ENCODE data around the gene NUMA1. TPM values are rescaled to one million over a fixed set of nuclear protein-coding genes. Genes with fewer than 3 reads are reported as not detected.

The NUMA1 gene
- total and polyA plus RNA-seq, 2 of the 8 experiments (the other 6 are each of a cell fraction or from before 2014, with no cell fraction given), result 101 to 107 TPM

DNA sequence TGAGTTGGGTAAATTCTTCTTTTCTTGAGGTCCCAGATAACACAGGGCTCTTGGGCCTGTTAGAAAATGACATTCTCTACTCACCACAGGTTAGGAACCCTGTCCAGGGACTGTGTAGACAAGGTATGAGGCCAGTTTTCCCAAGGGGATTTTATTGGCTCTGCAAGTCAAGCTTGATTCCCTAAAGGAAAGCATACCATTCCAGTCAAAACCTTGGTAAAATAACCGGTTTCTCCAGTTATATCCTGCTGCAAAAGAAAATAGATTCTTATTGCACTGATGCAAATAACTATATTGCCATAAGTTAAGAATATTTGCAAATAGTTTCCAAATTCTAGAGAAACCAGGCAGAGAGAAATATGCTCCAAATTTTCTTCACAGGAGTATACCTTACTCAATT, 45.6 kb upstream of the NUMA1 start:
- Histone ChIP-seq H3K4me3 (ENCODE audit: extremely low read depth in 1 of 4, insufficient read depth in 2 of 4, low read depth in 3 of 4, low read length in 4 of 4) (no peak overlapping the region), H3K36me3 (ENCODE audit: control insufficient read depth in 2 of 4, insufficient read depth in 4 of 4, low read length in 3 of 4) (no peaks in the 10 kb centered on the region), H3K79me2 (ENCODE audit: control insufficient read depth in 1 of 2, insufficient read depth in 2 of 2, low read length in 2 of 2) (no peaks in the 10 kb centered on the region), H3K18ac (ENCODE audit: extremely low read depth, low read length) (no peak overlapping the region), H3K4me1 (replicated peaks in 1 of 4; ENCODE audit: control insufficient read depth in 3 of 4, insufficient read depth in 4 of 4, low read length in 3 of 4) (no peaks in the 10 kb centered on the region), H4K91ac (replicated peaks; ENCODE audit: insufficient read length, low read length) (no peak overlapping the region), H3K9ac (replicated peaks in 1 of 4; ENCODE audit: extremely low read depth in 1 of 4, low read depth in 3 of 4, low read length in 3 of 4) (no peak overlapping the region), H3K23me2 (ENCODE audit: low read depth, low read length) (no peaks in the 10 kb centered on the region; the same call in 1 of the 2 replicates), H3K9me3 (ENCODE audit: insufficient read depth in 2 of 2, low read depth in 1 of 2, low read length in 1 of 2) (peaks cover 16 to 19% of the 10 kb centered on the region in 2 experiments), H3K27me3 (replicated peaks in 1 of 4; ENCODE audit: control insufficient read depth in 3 of 4, extremely low read depth in 1 of 4, insufficient read depth in 3 of 4, low read length in 3 of 4) (no peaks in the 10 kb centered on the region; a peak in 1 of 7 replicates), H4K20me1 (replicated peaks in 1 of 2; ENCODE audit: control insufficient read depth in 1 of 2, insufficient read depth in 2 of 2, low read length in 2 of 2) (no peaks in the 10 kb centered on the region), H4K5ac (ENCODE audit: insufficient read length, low read depth, low read length) (no peak overlapping the region), H2BK12ac (ENCODE audit: low read depth, low read length) (no peak overlapping the region), H3K4ac (replicated peaks; ENCODE audit: insufficient read length, low read depth, low read length) (no peak overlapping the region), H2BK20ac (ENCODE audit: low read length) (no peak overlapping the region), H3K23ac (ENCODE audit: insufficient read length) (no peak overlapping the region), H2BK120ac (replicated peaks; ENCODE audit: low read depth, low read length) (no peak overlapping the region), H2AFZ (ENCODE audit: low read length) (no peak overlapping the region), H3K56ac (replicated peaks; ENCODE audit: insufficient read length, low read depth, low read length) (no peak overlapping the region), H2BK5ac (ENCODE audit: low read depth, low read length) (no peak overlapping the region), H3K27ac (ENCODE audit: low read depth, low read length) (no peak overlapping the region), H3K4me2 (ENCODE audit: insufficient read depth in 1 of 2, low read depth in 2 of 2, low read length in 2 of 2) (no peak overlapping the region), H3K79me1 (ENCODE audit: low read depth, low read length) (no peaks in the 10 kb centered on the region), H2BK15ac (ENCODE audit: low read length) (no peak overlapping the region), H4K8ac (ENCODE audit: extremely low read depth, insufficient read depth, low read length) (no peak overlapping the region), H3K14ac (ENCODE audit: insufficient read length) (no peak overlapping the region), H2AK5ac (ENCODE audit: low read depth, low read length) (no peak overlapping the region)
- 70% methylated on average over 1 of the region's 1 CpG; no CpG with 5 or more reads in 1 of the 2 experiments for WGBS, 2 experiments (ENCODE audit: extremely low coverage in 1 of 2, insufficient coverage in 1 of 2, insufficient read length in 1 of 2, insufficient replicate concordance in 2 of 2, low coverage in 1 of 2, low lambda C conversion rate in 2 of 2, missing lambda C conversion rate in 1 of 2)
- no peak for DNase-seq (ENCODE audit: low read depth in 1 of 2, low spot score in 2 of 2)
- CTCF ChIA-PET (ENCODE audit: partially characterized antibody), result interaction anchor here (0.9 to 4.8 kb wide), 8 partner anchors 12 to 305 kb away, joined by 3 to 22 read pairs (median 4); no protein-coding TSS in a partner anchor
- POLR2A ChIA-PET (ENCODE audit: partially characterized antibody), result interaction anchor here (1.0 to 2.1 kb wide), 3 partner anchors 12 to 26 kb away, joined by 3 to 10 read pairs (median 4); partner anchors contain the start of gene ANAPC15
- no peak for FAIRE-seq
- TF ChIP-seq BRCA1 (IDR thresholded peaks at IDR 0.05; ENCODE audit: low read depth, low read length), result no peak
- no peak for TF ChIP-seq EGR1 (IDR thresholded peaks at IDR 0.05; ENCODE audit: borderline replicate concordance, low read depth, low read length)
- TF ChIP-seq RNF2 (IDR thresholded peaks at IDR 0.05; ENCODE audit: borderline replicate concordance, low read depth, low read length, missing control alignments, poor library complexity, severe bottlenecking), result no peak
- no peak for TF ChIP-seq MAFK (IDR thresholded peaks at IDR 0.05; ENCODE audit: low read depth, low read length)
- TF ChIP-seq YY1 (IDR thresholded peaks at IDR 0.05; ENCODE audit: low read depth, low read length), result no peak
- no peak for TF ChIP-seq PHF8 (conservative IDR thresholded peaks at IDR 0.05; ENCODE audit: low read depth, low read length)
- no peak for TF ChIP-seq CHD1 (IDR thresholded peaks at IDR 0.05; ENCODE audit: low read depth, low read length)
- TF ChIP-seq TAF1 (IDR thresholded peaks at IDR 0.05; ENCODE audit: low read depth, low read length), result no peak
- TF ChIP-seq CTBP2 (IDR thresholded peaks at IDR 0.05; ENCODE audit: borderline replicate concordance, insufficient read depth, insufficient read length, low read length), result no peak
- TF ChIP-seq POU5F1 (IDR thresholded peaks at IDR 0.05; ENCODE audit: low read depth, low read length), result no peak
- no peak for TF ChIP-seq ATF2 (IDR thresholded peaks at IDR 0.05; ENCODE audit: low read length)
- TF ChIP-seq SRF (IDR thresholded peaks at IDR 0.05; ENCODE audit: low read depth, low read length), result no peak
- no peak for TF ChIP-seq CHD2 (IDR thresholded peaks at IDR 0.05; ENCODE audit: low read length)
